ENCODE measurements around the gene RAB31. TPM values are rescaled to one million over a fixed set of nuclear protein-coding genes. Genes with fewer than 3 reads are reported as not detected.

Gene RAB31
- total and polyA plus RNA-seq, 3 donors from 2014 or later = 75.9 to 110 (median 81.5) TPM

DNA sequence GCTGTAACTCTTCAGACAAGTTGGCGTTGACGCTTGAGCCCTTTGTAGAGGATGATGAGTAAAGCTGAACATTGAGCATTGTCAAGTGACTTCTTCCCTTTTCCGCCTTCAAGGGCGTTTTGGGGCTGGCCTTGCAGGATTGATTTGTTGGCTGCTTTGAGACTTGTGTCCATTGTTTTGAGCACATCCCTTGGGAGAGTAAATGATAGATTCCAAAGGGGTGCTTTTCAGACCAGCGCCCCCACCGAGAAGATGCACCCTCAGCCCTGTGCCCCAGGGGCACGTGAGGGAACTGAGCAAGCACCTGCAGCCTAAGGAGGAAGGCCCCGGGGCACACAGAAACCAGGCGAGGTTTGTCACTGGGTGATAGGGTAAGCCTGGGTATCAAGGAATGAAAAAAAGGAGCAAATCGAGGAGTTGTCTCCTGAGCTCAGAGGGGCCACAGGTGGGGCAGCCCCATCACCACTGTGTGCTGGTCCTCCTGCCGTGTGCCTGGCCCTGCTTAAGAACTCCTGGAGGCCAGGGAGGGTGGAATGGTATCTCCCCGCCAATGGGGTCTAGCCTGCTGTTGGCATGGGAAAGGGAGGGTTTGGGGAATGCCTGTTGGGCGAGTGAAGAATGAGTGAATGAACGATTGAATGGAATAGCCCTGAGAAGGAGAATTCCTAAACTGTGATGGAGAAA is 64.0 kb downstream of the RAB31 start:
- Histone ChIP-seq H3K9me3 (no peaks in the 10 kb centered on the region), H3K36me3 (ENCODE audit: low read depth, missing control alignments) (no peaks in the 10 kb centered on the region), H3K27ac (peak overlapping the region; percentile 5 to 36), H3K27me3 (no peaks in the 10 kb centered on the region), H3K4me3 (no peak overlapping the region), H3K4me1 (peaks cover 21% of the 10 kb centered on the region)
- intact Hi-C loops (cut with DNase I; ENCODE audit: low total_unique reads) = no loop called here
- 68 to 74% methylated on average over 14 of the region's 14 CpGs for WGBS, 2 donors
- TF ChIP-seq, protein P1, sequence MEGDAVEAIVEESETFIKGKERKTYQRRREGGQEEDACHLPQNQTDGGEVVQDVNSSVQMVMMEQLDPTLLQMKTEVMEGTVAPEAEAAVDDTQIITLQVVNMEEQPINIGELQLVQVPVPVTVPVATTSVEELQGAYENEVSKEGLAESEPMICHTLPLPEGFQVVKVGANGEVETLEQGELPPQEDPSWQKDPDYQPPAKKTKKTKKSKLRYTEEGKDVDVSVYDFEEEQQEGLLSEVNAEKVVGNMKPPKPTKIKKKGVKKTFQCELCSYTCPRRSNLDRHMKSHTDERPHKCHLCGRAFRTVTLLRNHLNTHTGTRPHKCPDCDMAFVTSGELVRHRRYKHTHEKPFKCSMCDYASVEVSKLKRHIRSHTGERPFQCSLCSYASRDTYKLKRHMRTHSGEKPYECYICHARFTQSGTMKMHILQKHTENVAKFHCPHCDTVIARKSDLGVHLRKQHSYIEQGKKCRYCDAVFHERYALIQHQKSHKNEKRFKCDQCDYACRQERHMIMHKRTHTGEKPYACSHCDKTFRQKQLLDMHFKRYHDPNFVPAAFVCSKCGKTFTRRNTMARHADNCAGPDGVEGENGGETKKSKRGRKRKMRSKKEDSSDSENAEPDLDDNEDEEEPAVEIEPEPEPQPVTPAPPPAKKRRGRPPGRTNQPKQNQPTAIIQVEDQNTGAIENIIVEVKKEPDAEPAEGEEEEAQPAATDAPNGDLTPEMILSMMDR (IDR thresholded peaks at IDR 0.05) = no peak
- TF ChIP-seq POLR2A (IDR thresholded peaks at IDR 0.05) = no peak
- peak; percentile 52 for DNase-seq

DNA sequence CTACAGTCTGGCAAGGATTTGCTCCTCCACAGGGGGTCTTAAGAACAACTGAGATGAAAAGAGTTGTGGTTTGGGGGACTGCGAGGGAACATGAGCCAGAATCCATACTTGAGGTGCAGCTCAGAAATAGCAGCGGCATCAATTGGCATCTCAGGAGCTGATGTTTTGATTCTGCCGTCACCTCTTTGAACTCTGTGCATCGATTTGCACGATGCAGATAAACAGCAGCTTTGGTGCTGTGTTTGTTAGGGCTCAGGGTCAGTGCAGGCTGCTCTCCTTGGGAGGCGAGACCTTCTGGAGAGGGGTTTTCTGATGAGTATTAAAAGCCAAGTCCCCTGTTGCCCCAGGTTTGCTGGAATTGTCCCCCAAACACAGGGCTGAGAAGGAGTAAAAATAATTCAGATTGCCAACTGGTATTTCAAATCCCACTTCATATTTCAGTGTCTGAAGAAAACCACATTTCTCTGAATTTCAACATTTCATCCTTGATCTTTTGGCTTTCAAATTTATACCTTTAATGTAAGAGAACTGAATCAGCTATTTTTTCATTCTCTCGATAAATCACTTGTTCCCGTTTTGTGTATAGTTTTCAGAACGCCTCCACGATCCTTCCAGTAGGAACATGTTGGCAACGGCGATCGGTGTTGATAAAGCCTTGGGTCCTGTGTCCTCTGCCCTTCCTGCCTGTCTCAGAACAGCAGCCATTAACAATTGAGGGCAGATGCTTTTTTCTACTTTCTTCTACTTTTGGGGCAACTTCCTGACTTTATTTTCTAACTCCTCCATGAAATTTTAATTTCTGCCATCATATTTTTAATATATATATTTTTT is 65.0 kb downstream of the RAB31 start:
- intact Hi-C loops (cut with DNase I; ENCODE audit: low total_unique reads) = no loop called here
- H3K36me3 ChIP-seq (ENCODE audit: low read depth, missing control alignments) = no peaks in the 10 kb centered on the region
- no peak for DNase-seq
- H3K4me3 ChIP-seq = no peak overlapping the region
- H3K4me1 ChIP-seq = peaks cover 21% of the 10 kb centered on the region
- TF ChIP-seq, protein P1 (IDR thresholded peaks at IDR 0.05) = no peak
- H3K27ac ChIP-seq = peak overlapping the region in 1 of 2 donors; percentile 20
- no peaks in the 10 kb centered on the region for H3K27me3 ChIP-seq
- WGBS, 2 donors = 79% methylated on average over 13 of the region's 13 CpGs
- no peaks in the 10 kb centered on the region for H3K9me3 ChIP-seq

DNA sequence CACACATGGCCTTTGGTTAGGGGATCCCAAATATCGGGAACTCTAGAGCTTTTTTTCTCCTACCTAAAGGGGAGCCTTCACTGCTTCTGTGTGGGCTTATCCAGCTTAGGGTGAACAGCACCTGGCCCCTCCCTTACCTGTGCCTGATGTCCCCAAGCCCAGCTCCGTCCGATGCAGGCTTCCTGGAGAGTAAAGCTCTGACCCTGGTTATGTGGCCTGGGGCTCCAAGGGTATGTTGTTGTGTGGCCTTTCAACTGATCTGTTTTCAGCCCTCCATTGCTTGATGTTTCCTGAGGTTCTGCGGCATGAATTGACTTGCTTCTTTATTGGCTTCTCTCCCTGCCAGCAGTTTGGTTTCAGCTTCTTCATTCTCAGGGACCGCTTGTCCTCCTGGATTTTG is 66.0 kb downstream of the RAB31 start:
- intact Hi-C loops (cut with DNase I; ENCODE audit: low total_unique reads) = no loop called here
- no peaks in the 10 kb centered on the region for H3K36me3 ChIP-seq (ENCODE audit: low read depth, missing control alignments)
- H3K4me3 ChIP-seq = no peak overlapping the region
- H3K9me3 ChIP-seq = no peaks in the 10 kb centered on the region
- H3K27me3 ChIP-seq = no peaks in the 10 kb centered on the region
- H3K27ac ChIP-seq = peak overlapping the region; percentile 6 to 20
- H3K4me1 ChIP-seq = peaks cover 21% of the 10 kb centered on the region
- no peak for DNase-seq
- 81 to 91% methylated on average over 5 of the region's 5 CpGs for WGBS, 2 donors
- TF ChIP-seq, protein P1 (IDR thresholded peaks at IDR 0.05) = no peak
- TF ChIP-seq POLR2A (IDR thresholded peaks at IDR 0.05) = no peak

DNA sequence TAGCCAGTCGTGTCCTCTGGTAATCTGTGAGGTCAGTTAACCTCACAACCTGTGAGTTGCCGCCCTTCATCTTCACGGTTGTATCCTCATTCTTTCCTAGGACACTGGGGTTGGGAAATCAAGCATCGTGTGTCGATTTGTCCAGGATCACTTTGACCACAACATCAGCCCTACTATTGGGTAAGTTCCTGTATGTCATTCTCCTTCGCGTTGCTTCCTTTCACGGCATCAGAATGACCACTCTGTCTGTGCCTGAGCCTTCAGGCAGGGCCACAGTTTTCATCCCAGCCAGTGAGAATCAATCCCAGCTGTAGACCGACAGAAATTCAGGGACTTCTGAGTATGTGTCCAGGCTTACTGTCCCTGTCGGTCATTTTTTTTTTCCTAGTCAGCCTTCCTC is 67.1 kb downstream of the RAB31 start:
- Histone ChIP-seq H3K4me1 (peaks cover 17% of the 10 kb centered on the region), H3K4me3 (no peak overlapping the region), H3K9me3 (no peaks in the 10 kb centered on the region), H3K27me3 (no peaks in the 10 kb centered on the region), H3K27ac (peak overlapping the region in 1 of 2 donors; percentile 32), H3K36me3 (ENCODE audit: low read depth, missing control alignments) (no peaks in the 10 kb centered on the region)
- WGBS, 2 donors = 75 to 79% methylated on average over 10 of the region's 10 CpGs
- DNase-seq = no peak
- TF ChIP-seq, protein P1 (IDR thresholded peaks at IDR 0.05) = no peak
- TF ChIP-seq POLR2A (IDR thresholded peaks at IDR 0.05) = no peak
- intact Hi-C loops (cut with DNase I; ENCODE audit: low total_unique reads) = no loop called here

All from testis (tissue), 3 donors.